GM12878 (cell line): ENCODE results near the gene CDKL2. TPM values are rescaled to one million over a fixed set of nuclear protein-coding genes. Genes with fewer than 3 reads are reported as not detected.
"Not testable (repeated sequence)": the region's sequence is repeated elsewhere in the genome, so short reads cannot be mapped to it uniquely, and the experiment has no call there.

Source experiments
- ATAC-seq: fragments of 200-7000 bp; cut with Tn5 transposase; 3 replicates; pipeline ENCODE4 v1.9.1; 2020; ENCODE audit warnings: mild to moderate bottlenecking, moderate library complexity
- BruUV-seq: library from RNA; stranded (reverse); fragments of 400-500 nt; replicated peaks from 2 replicates; lab custom pipeline; 2021; lab: Mats Ljungman, UMichigan
- CTCF ChIA-PET: fragments of 300-600 bp; sonication (Branson Sonifier 250); formaldehyde crosslinking; extraction: SDS; loops from one replicate; lab custom pipeline; 2021; ENCODE audit warnings: inconsistent platforms; lab: Yijun Ruan, JAX
- POLR2A ChIA-PET: fragments of 350-600 bp; formaldehyde crosslinking; extraction: SDS; loops from one replicate; lab custom pipeline; 2021; ENCODE audit warnings: inconsistent platforms; lab: Charles Lee
- RAD21 ChIA-PET: fragments of 300-600 bp; sonication (Branson Sonifier 250); formaldehyde crosslinking; loops from one replicate; lab custom pipeline; 2023; ENCODE audit warnings: antibody characterized with exemption; ENCODE audit not compliant: unreplicated experiment; lab: Charles Lee
- SMC1A ChIA-PET: fragments of 300-600 bp; sonication (Branson Sonifier 250); formaldehyde crosslinking; loops from one replicate; lab custom pipeline; 2023; ENCODE audit not compliant: unreplicated experiment, uncharacterized antibody; lab: Charles Lee
- DNase-seq: peaks from one replicate; pipeline ENCODE4 v3.0.0-alpha.2; 2011; ENCODE audit warnings: low read depth, low spot score
- FAIRE-seq: peaks from 3 replicates; lab custom pipeline; 2011; peaks lifted over from hg19 to GRCh38; lab: Jason Lieb, UNC
- H2AFZ ChIP-seq: 2 replicates; pipeline ENCODE4 v1.6.0; 2011; ENCODE audit warnings: low read depth, low read length, control low read depth; ENCODE audit not compliant: control insufficient read depth
- H3K27ac ChIP-seq: 2 replicates; pipeline ENCODE4 v1.5.1; 2011; ENCODE audit warnings: control low read depth; ENCODE audit not compliant: control insufficient read depth, insufficient read depth
- H3K27me3 ChIP-seq, 2 experiments: replicated peaks in 1 of 2; 2 replicates each; pipeline versions ENCODE4 v1.6.0 to v1.6.1; 2011; ENCODE audit warnings: low read length in 1 of 2; ENCODE audit not compliant: control insufficient read depth in 2 of 2, insufficient read depth in 2 of 2
- H3K36me3 ChIP-seq, 2 experiments: 2 replicates each; pipeline ENCODE4 v1.5.1; 2011; ENCODE audit warnings: low read length in 1 of 2; ENCODE audit not compliant: control insufficient read depth in 2 of 2, insufficient read depth in 2 of 2
- H3K4me1 ChIP-seq: 2 replicates; pipeline ENCODE4 v1.6.1; 2011; ENCODE audit warnings: mild to moderate bottlenecking, low read length, moderate library complexity, mixed read lengths; ENCODE audit not compliant: control insufficient read depth, insufficient read depth
- H3K4me2 ChIP-seq: 2 replicates; pipeline ENCODE4 v1.6.0; 2011; ENCODE audit warnings: control low read depth; ENCODE audit not compliant: control insufficient read depth, insufficient read depth
- H3K4me3 ChIP-seq: fragments of 200-600 bp; sonication (generic); 2 replicates; pipeline ENCODE4 v1.5.1; 2016
- H3K79me2 ChIP-seq: 2 replicates; pipeline ENCODE4 v1.6.0; 2011; ENCODE audit warnings: low read length; ENCODE audit not compliant: control insufficient read depth, insufficient read depth
- H3K9ac ChIP-seq: 2 replicates; pipeline ENCODE4 v1.8.0; 2011; ENCODE audit warnings: low read length, control low read depth, mixed read lengths; ENCODE audit not compliant: control insufficient read depth, insufficient read depth
- H3K9me3 ChIP-seq: replicated peaks from 3 replicates; pipeline ENCODE4 v1.5.1; 2011; ENCODE audit warnings: mild to moderate bottlenecking, low read length; ENCODE audit not compliant: control insufficient read depth, insufficient read depth
- H4K20me1 ChIP-seq: 2 replicates; pipeline ENCODE4 v1.6.0; 2011; ENCODE audit not compliant: control insufficient read depth, insufficient read depth
- ASH2L ChIP-seq: fragments of 300-600, 200-600 bp; sonication (generic); IDR thresholded peaks from 2 replicates; pipeline ENCODE4 v1.6.1; 2017; ENCODE audit warnings: low read depth, mild to moderate bottlenecking, borderline replicate concordance
- E2F8 ChIP-seq: fragments of 450-650 bp; IDR thresholded peaks from 2 replicates; pipeline ENCODE4 v1.6.1; 2018; ENCODE audit warnings: mild to moderate bottlenecking, low read depth, moderate library complexity; ENCODE audit not compliant: partially characterized antibody
- TBL1XR1 ChIP-seq: IDR thresholded peaks from 2 replicates; pipeline ENCODE4 v1.6.1; 2012; ENCODE audit warnings: low read depth, low read length, improper control_type of control experiment
- WGBS: methylation state at CpG from one replicate; pipeline ENCODE4 v1.1.6; 2016; ENCODE audit warnings: low lambda C conversion rate; ENCODE audit not compliant: insufficient replicate concordance, insufficient coverage; ENCODE audit errors: missing lambda C conversion rate; 5-methylcytosine and 5-hydroxymethylcytosine counted together
- in situ Hi-C: fragments of 300-500 bp; cut with MboI; formaldehyde crosslinking; loops from 9 replicates; pipeline ENCODE4 v1.14.3; 2018; ENCODE audit warnings: mixed read lengths
- intact Hi-C: fragments of 100-400 bp; cut with micrococcal nuclease; formaldehyde crosslinking; loops from one replicate; pipeline ENCODE4 v1.14.2; 2022; ENCODE audit not compliant: unreplicated experiment
- polyA plus RNA-seq, 11 experiments: library from polyadenylated mRNA; depleted of rRNA in 4 of 11; unstranded in 6 of 11; stranded (reverse) in 5 of 11; fragments of >200 nt; fragmentation: Nextera tagmentation in 4 of 11; fragmentation: Illumina TruSeq in 1 of 11; extraction: Ambion mirVana in 4 of 11; extraction: Trizol in 1 of 11; gene quantifications; 1 replicate in 1 of 11; 2 replicates in 10 of 11; pipeline versions ENCODE4 v1.2.1 to v1.2.3, GENCODE V29; 2011 to 2016; ENCODE audit warnings: inconsistent platforms in 2 of 11, missing spikeins in 2 of 11, low read depth in 1 of 11
- total RNA-seq, 4 experiments: library from RNA; depleted of rRNA in 3 of 4; stranded (reverse); fragments of >200 nt in 3 of 4; fragmentation: Illumina TruSeq in 1 of 4; extraction: Trizol in 1 of 4; gene quantifications; 2 replicates each; pipeline versions ENCODE4 v1.2.1 to v1.2.3, GENCODE V29; 2013 to 2021

CDKL2 gene
- total and polyA plus RNA-seq, 10 of the 15 experiments (the other 5 are each of a cell fraction or from before 2014, with no cell fraction given) = 0.05 to 0.24 (median 0.06) TPM; not detected in 7

- TF ChIP-seq TBL1XR1 (no peak), E2F8 (no peak), ASH2L (no peak)
- H4K20me1 ChIP-seq = no peaks in the 10 kb centered on the region
- ATAC-seq = no peak
- in situ Hi-C loops = no loop called here
- ChIA-PET RAD21 (no interaction called here), CTCF (interaction anchor here (0.6 to 1.1 kb wide), 2 partner anchors 33 to 222 kb away, joined by 3 read pairs; no protein-coding TSS in a partner anchor), POLR2A (no interaction called here), SMC1A (interaction anchor here (0.7 kb wide), 1 partner anchor 511 kb away, joined by 3 read pairs; no protein-coding TSS in a partner anchor)
- no peaks in the 10 kb centered on the region; a peak in 1 of 4 replicates for H3K36me3 ChIP-seq
- BruUV-seq = no TSS peak
- no peak overlapping the region for H3K27ac ChIP-seq
- H3K9me3 ChIP-seq = no peaks in the 10 kb centered on the region
- H2AFZ ChIP-seq = no peak overlapping the region
- FAIRE-seq = no peak
- no peaks in the 10 kb centered on the region for H3K79me2 ChIP-seq
- H3K4me3 ChIP-seq = no peak overlapping the region
- intact Hi-C loops = no loop called here
- H3K9ac ChIP-seq = no peak overlapping the region
- no peak for DNase-seq
- no peaks in the 10 kb centered on the region for H3K27me3 ChIP-seq
- no peaks in the 10 kb centered on the region for H3K4me1 ChIP-seq
- no peak overlapping the region for H3K4me2 ChIP-seq
These were observed 87.5 kb downstream of the CDKL2 start for GRCh38 chr4:75542824-75543223.

- RAD21 ChIA-PET, H2AFZ ChIP-seq, H4K20me1 ChIP-seq, H3K79me2 ChIP-seq, H3K36me3 ChIP-seq, SMC1A ChIA-PET, FAIRE-seq, H3K4me1 ChIP-seq, CTCF ChIA-PET, H3K27me3 ChIP-seq, H3K9me3 ChIP-seq, H3K9ac ChIP-seq, intact Hi-C loops, DNase-seq, in situ Hi-C loops, ATAC-seq, H3K4me2 ChIP-seq, BruUV-seq, H3K4me3 ChIP-seq, H3K27ac ChIP-seq: not testable (repeated sequence)
- 90% methylated on average over 6 of the region's 6 CpGs for WGBS
- POLR2A ChIA-PET = interaction anchor here (0.6 kb wide), 1 partner anchor 23 kb away, joined by 3 read pairs; the partner anchor contains the start of genes RCHY1 and THAP6
These were observed 93.0 kb downstream of the CDKL2 start for GRCh38 chr4:75537308-75537707.

GRCh38 chr4:75533926-75534325, 96.4 kb downstream of the CDKL2 start:
- POLR2A ChIA-PET, ATAC-seq, H3K36me3 ChIP-seq, H3K4me3 ChIP-seq, RAD21 ChIA-PET, FAIRE-seq, H3K27me3 ChIP-seq, in situ Hi-C loops, H3K79me2 ChIP-seq, DNase-seq, H4K20me1 ChIP-seq, H3K4me2 ChIP-seq, H3K4me1 ChIP-seq, H3K9me3 ChIP-seq, SMC1A ChIA-PET, BruUV-seq, CTCF ChIA-PET, H2AFZ ChIP-seq, H3K27ac ChIP-seq, intact Hi-C loops, H3K9ac ChIP-seq: not testable (repeated sequence)
